ENCODE results near the gene KCNJ10.

GRCh38 chr1:160061369-160062229 lies 8.4 kb downstream of the KCNJ10 start:
- TF ChIP-seq CTCF (IDR thresholded peaks at IDR 0.05) (no peak), JUN (CRISPR knock-in tag; IDR thresholded peaks at IDR 0.05) (no peak), ELF4 (CRISPR knock-in tag; IDR thresholded peaks at IDR 0.05; ENCODE audit: low read depth) (no peak), SOX15 (CRISPR knock-in tag; IDR thresholded peaks at IDR 0.05) (no peak), ATF3 (CRISPR knock-in tag; conservative IDR thresholded peaks at IDR 0.05) (no peak), NFE2L1 (CRISPR knock-in tag; IDR thresholded peaks at IDR 0.05) (no peak), CREB1 (CRISPR knock-in tag; IDR thresholded peaks at IDR 0.05) (no peak), KAT7 (CRISPR knock-in tag; IDR thresholded peaks at IDR 0.05; ENCODE audit: borderline replicate concordance) (no peak)

Measured in WTC11 (cell line).